Progenitor cell of endocrine pancreas (in vitro differentiated cells): ENCODE results near the gene PAPOLA. TPM values are rescaled to one million over a fixed set of nuclear protein-coding genes. Genes with fewer than 3 reads are reported as not detected.

Experiments
- DNase-seq: peaks from one replicate; pipeline ENCODE4 v3.0.0; 2021; ENCODE audit warnings: low spot score; ENCODE audit not compliant: unreplicated experiment
- H3K27ac Mint-ChIP-seq: 2 replicates; pipeline ENCODE4 v1.8.0; 2021; ENCODE audit warnings: mild to moderate bottlenecking, moderate library complexity, mixed read lengths
- H3K27me3 Mint-ChIP-seq: 2 replicates; pipeline ENCODE4 v1.8.0; 2021; ENCODE audit warnings: mixed read lengths
- H3K36me3 Mint-ChIP-seq: 2 replicates; pipeline ENCODE4 v1.8.0; 2022; ENCODE audit warnings: mixed read lengths; ENCODE audit not compliant: insufficient read depth
- H3K4me1 Mint-ChIP-seq: 2 replicates; pipeline ENCODE4 v1.8.0; 2021; ENCODE audit warnings: low read depth, mixed read lengths
- H3K4me3 Mint-ChIP-seq: 2 replicates; pipeline ENCODE4 v1.8.0; 2021; ENCODE audit warnings: low read depth, mild to moderate bottlenecking, moderate library complexity, mixed read lengths
- H3K9me3 Mint-ChIP-seq: 2 replicates; pipeline ENCODE4 v1.8.0; 2021; ENCODE audit warnings: low read depth, mixed read lengths
- total RNA-seq: library from RNA; stranded (reverse); gene quantifications from 2 replicates; pipeline ENCODE4 v1.2.1, GENCODE V29; 2021
- TF ChIP-seq, protein P1 (sequence below): fragments of 200-600 bp; sonication (generic); IDR thresholded peaks from one replicate; pipeline ENCODE4 v1.5.0; 2021; ENCODE audit warnings: antibody characterized with exemption, mild to moderate bottlenecking; ENCODE audit not compliant: unreplicated experiment

PAPOLA gene
- total RNA-seq, 1 donor from 2014 or later: 279 TPM

DNA sequence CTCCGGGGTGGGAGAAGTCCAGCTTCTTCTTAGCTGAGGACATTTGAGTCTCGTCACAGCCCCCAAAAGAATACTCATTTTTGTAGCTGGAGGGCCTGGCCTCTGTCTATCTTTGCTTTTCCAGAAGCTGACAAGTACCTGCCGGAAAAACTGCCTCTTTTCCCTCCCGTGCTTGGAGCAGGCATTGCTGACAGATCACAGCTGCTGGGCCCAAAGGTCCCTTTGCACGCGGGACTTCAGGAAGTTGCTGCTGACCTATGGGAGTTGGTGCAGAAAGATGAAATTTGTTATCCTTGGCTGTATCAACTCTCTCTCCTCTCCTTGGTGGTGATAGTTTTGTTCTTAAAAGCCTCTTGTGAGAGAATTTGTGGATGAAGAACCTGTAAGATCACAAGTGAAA, 92.8 kb downstream of the PAPOLA start:
- DNase-seq: no peak
- no peak overlapping the region for H3K27ac Mint-ChIP-seq
- H3K36me3 Mint-ChIP-seq: no peaks in the 10 kb centered on the region
- H3K27me3 Mint-ChIP-seq: peaks cover 28% of the 10 kb centered on the region
- TF ChIP-seq, protein P1, sequence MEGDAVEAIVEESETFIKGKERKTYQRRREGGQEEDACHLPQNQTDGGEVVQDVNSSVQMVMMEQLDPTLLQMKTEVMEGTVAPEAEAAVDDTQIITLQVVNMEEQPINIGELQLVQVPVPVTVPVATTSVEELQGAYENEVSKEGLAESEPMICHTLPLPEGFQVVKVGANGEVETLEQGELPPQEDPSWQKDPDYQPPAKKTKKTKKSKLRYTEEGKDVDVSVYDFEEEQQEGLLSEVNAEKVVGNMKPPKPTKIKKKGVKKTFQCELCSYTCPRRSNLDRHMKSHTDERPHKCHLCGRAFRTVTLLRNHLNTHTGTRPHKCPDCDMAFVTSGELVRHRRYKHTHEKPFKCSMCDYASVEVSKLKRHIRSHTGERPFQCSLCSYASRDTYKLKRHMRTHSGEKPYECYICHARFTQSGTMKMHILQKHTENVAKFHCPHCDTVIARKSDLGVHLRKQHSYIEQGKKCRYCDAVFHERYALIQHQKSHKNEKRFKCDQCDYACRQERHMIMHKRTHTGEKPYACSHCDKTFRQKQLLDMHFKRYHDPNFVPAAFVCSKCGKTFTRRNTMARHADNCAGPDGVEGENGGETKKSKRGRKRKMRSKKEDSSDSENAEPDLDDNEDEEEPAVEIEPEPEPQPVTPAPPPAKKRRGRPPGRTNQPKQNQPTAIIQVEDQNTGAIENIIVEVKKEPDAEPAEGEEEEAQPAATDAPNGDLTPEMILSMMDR: no peak
- no peak overlapping the region for H3K4me3 Mint-ChIP-seq
- no peaks in the 10 kb centered on the region for H3K4me1 Mint-ChIP-seq
- no peaks in the 10 kb centered on the region for H3K9me3 Mint-ChIP-seq

DNA sequence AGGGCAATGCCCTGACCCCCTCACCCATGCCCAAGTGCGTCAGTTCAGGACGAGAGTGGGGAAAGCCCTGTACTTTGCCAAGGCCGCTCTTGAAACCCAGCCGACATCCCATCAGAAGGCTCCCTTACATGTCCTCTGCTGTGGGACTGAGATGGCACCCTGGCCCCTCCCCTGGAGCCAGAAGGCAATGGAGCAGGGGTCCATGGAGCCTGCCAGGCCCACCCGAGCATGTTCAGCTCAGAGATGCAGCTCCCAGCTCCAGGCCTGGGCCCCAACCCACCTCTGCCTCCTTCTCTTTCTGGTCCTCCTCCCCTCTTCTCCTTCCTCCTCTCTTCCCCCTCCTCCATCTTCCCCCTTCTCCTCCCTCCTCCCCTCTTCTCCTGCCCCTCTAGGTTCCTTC, 95.5 kb downstream of the PAPOLA start:
- DNase-seq: no peak
- H3K27me3 Mint-ChIP-seq: peaks cover 21% of the 10 kb centered on the region
- peaks cover 3% of the 10 kb centered on the region for H3K9me3 Mint-ChIP-seq
- no peaks in the 10 kb centered on the region for H3K36me3 Mint-ChIP-seq
- H3K4me1 Mint-ChIP-seq: no peaks in the 10 kb centered on the region
- H3K4me3 Mint-ChIP-seq: no peak overlapping the region
- TF ChIP-seq, protein P1: no peak
- no peak overlapping the region for H3K27ac Mint-ChIP-seq

GRCh38 chr14:96598332-96598928, 96.2 kb downstream of the PAPOLA start:
- H3K27me3 Mint-ChIP-seq: peaks cover 19% of the 10 kb centered on the region
- H3K27ac Mint-ChIP-seq: no peak overlapping the region
- DNase-seq: no peak
- TF ChIP-seq, protein P1: no peak
- H3K4me1 Mint-ChIP-seq: no peaks in the 10 kb centered on the region
- H3K4me3 Mint-ChIP-seq: no peak overlapping the region
- H3K36me3 Mint-ChIP-seq: no peaks in the 10 kb centered on the region
- peaks cover 3% of the 10 kb centered on the region for H3K9me3 Mint-ChIP-seq

DNA sequence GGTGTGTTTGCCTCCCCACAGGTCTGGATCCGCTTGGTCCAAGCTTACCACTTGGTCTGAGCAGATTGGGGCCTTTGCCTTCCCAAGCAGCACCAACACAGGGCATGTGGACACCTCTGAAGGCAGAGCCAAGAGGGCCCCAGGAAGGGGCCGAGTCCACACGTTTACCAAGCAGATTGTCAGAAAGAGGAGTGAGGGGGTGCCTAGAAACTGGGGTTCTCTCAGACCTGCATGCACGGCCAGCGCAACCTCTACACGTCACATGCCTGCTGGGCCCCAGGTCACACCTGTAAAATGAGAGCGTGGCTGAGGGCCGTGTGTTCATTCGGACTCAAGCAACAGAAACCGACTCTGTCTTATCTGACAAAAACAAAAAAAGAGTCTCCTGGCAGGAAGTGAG, 96.9 kb downstream of the PAPOLA start:
- Mint-ChIP-seq H3K27ac (no peak overlapping the region), H3K4me3 (no peak overlapping the region)
- DNase-seq: no peak

GRCh38 chr14:96602186-96602585, 100.0 kb downstream of the PAPOLA start:
- TF ChIP-seq, protein P1: no peak
- Mint-ChIP-seq H3K9me3 (peaks cover 3% of the 10 kb centered on the region), H3K36me3 (no peaks in the 10 kb centered on the region), H3K4me3 (no peak overlapping the region), H3K27ac (no peak overlapping the region), H3K4me1 (no peaks in the 10 kb centered on the region), H3K27me3 (peaks cover 7% of the 10 kb centered on the region)
- no peak for DNase-seq

More for the DNA sequence above, 96.9 kb downstream of the PAPOLA start:
- TF ChIP-seq, protein P1: no peak
- no peaks in the 10 kb centered on the region for H3K4me1 Mint-ChIP-seq
- H3K9me3 Mint-ChIP-seq: peaks cover 3% of the 10 kb centered on the region
- H3K27me3 Mint-ChIP-seq: peaks cover 19% of the 10 kb centered on the region
- H3K36me3 Mint-ChIP-seq: no peaks in the 10 kb centered on the region
